ENCODE results near the gene RFC2. TPM values are rescaled to one million over a fixed set of nuclear protein-coding genes. Genes with fewer than 3 reads are reported as not detected.

Gene RFC2
- total RNA-seq, 4 donors from 2014 or later: 12.5 to 37.9 (median 22.4) TPM

DNA sequence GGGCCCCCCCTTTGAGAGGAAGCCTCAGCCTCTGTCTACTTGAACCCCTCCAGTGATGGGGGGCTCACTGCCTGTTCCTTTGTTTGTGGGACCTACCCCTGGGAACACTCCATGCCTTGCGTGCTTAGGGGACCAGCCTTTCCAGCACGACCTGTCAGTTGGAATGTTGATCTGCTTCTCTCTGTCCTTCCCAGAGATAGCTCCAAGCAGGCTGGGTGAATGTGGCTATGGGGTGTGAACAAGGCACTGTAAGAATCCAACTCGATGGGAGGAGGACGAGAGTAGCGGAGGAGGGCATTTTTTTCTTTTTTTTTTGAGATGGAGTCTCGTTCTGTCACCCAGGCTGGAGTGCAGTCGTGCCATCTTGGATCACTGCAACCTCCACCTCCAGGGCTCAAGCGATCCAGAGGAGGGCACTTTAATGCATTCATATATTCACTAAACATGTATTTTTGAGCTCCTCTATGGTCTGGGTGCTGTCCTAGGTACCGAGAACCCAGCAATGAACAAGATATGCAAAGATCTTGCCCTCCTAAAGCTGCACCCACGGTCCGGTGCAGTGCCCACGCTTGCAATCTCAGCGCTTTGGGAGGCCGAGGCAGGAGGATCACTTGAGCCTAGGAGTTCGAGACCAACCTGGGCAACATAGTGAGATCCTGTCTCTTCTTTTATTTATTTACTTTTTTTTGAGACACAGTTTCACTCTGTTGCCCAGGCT, 43.5 kb upstream of the RFC2 start:
- Histone ChIP-seq H3K4me3 (no peak overlapping the region), H3K9me3 (no peaks in the 10 kb centered on the region), H3K4me1 (peaks cover 0 to 39% (median 17%) of the 10 kb centered on the region in 3 donors), H3K27me3 (no peaks in the 10 kb centered on the region), H3K27ac (no peak overlapping the region), H3K36me3 (no peaks in the 10 kb centered on the region)
- DNase-seq: no peak
- intact Hi-C loops (cut with DNase I): no loop called here
- TF ChIP-seq, protein P1, sequence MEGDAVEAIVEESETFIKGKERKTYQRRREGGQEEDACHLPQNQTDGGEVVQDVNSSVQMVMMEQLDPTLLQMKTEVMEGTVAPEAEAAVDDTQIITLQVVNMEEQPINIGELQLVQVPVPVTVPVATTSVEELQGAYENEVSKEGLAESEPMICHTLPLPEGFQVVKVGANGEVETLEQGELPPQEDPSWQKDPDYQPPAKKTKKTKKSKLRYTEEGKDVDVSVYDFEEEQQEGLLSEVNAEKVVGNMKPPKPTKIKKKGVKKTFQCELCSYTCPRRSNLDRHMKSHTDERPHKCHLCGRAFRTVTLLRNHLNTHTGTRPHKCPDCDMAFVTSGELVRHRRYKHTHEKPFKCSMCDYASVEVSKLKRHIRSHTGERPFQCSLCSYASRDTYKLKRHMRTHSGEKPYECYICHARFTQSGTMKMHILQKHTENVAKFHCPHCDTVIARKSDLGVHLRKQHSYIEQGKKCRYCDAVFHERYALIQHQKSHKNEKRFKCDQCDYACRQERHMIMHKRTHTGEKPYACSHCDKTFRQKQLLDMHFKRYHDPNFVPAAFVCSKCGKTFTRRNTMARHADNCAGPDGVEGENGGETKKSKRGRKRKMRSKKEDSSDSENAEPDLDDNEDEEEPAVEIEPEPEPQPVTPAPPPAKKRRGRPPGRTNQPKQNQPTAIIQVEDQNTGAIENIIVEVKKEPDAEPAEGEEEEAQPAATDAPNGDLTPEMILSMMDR (IDR thresholded peaks at IDR 0.05): no peak
- no peak for TF ChIP-seq POLR2A (IDR thresholded peaks at IDR 0.05)
- 83 to 88% methylated on average over 13 to 14 of the region's 15 CpGs for WGBS, 2 donors

DNA sequence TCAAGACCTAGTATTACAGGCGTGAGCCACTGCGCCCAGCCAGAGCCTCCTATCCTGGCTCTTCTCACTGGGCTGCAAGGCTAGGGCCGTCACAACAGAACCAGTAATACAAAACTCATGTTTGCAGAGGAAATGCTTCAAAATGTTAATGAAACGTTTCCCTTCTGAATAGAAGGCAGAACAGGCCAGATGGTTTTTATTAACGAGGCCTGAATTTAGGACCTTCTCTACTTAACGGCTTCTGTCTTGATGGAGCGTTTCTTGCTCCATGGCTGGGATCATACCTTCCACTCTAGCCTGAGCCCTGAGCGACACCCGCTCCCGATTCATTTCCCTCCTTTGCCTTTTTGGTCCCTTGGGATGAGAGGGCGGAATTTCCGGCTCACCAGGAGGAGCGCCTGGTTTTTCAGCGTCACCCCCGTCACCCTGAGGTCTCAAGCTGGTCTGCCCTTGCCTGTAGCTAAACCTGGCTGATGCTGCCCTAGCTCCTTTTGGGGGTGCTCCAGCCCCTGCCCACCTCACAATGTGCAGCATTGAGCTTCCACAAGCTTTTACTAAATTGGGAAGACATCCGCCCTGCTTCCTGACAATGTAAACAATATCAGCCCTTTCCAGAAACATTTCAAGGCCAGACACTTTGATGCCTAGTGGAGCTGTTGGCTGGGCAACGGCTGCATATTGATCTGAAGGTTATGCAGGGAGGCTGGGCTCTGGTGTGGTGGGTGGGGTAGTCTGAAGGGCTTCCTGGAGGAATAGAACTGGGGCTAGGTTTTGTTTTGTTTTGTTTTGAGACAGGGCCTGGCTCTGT, 40.2 kb upstream of the RFC2 start:
- no peak for TF ChIP-seq POLR2A (IDR thresholded peaks at IDR 0.05)
- TF ChIP-seq, protein P1 (IDR thresholded peaks at IDR 0.05): no peak
- Histone ChIP-seq H3K27ac (peak overlapping the region; percentile 29 to 58 (median 53)), H3K36me3 (no peaks in the 10 kb centered on the region), H3K9me3 (no peaks in the 10 kb centered on the region), H3K27me3 (peaks cover 0 to 11% (median 0%) of the 10 kb centered on the region in 4 donors), H3K4me3 (peak overlapping the region in 1 of 4 donors; percentile 12), H3K4me1 (peaks cover 18 to 68% (median 28%) of the 10 kb centered on the region in 3 donors)
- 56 to 73% methylated on average over 13 to 16 of the region's 17 CpGs for WGBS, 2 donors
- intact Hi-C loops (cut with DNase I): no loop called here
- no peak for DNase-seq

DNA sequence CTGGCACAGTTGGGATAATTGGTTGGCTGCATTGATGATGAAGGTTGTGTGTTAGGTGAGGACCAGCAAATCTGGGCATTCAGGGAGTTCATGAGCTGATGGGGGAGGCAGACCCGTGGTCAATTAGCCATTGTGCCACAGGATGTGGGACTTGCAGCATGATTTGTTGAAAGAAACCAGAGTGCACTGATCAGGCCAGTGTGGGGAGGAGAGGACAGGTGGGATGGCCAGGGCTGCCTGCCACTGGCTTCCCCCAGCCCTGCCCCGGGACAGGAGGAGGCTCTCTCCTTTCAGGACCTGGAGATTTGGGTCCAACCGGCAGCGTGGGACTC, 39.3 kb upstream of the RFC2 start:
- Histone ChIP-seq H3K4me3 (peak overlapping the region in 1 of 4 donors; percentile 45), H3K27me3 (peaks cover 0 to 11% (median 0%) of the 10 kb centered on the region in 4 donors), H3K4me1 (peaks cover 23 to 70% (median 32%) of the 10 kb centered on the region in 3 donors), H3K27ac (peak overlapping the region in 3 of 4 donors; percentile 55 to 60 (median 58)), H3K9me3 (no peaks in the 10 kb centered on the region), H3K36me3 (no peaks in the 10 kb centered on the region)
- TF ChIP-seq, protein P1 (IDR thresholded peaks at IDR 0.05): no peak
- no peak for TF ChIP-seq POLR2A (IDR thresholded peaks at IDR 0.05)
- 47 to 75% methylated on average over 4 of the region's 4 CpGs for WGBS, 2 donors
- intact Hi-C loops (cut with DNase I): no loop called here
- no peak for DNase-seq

DNA sequence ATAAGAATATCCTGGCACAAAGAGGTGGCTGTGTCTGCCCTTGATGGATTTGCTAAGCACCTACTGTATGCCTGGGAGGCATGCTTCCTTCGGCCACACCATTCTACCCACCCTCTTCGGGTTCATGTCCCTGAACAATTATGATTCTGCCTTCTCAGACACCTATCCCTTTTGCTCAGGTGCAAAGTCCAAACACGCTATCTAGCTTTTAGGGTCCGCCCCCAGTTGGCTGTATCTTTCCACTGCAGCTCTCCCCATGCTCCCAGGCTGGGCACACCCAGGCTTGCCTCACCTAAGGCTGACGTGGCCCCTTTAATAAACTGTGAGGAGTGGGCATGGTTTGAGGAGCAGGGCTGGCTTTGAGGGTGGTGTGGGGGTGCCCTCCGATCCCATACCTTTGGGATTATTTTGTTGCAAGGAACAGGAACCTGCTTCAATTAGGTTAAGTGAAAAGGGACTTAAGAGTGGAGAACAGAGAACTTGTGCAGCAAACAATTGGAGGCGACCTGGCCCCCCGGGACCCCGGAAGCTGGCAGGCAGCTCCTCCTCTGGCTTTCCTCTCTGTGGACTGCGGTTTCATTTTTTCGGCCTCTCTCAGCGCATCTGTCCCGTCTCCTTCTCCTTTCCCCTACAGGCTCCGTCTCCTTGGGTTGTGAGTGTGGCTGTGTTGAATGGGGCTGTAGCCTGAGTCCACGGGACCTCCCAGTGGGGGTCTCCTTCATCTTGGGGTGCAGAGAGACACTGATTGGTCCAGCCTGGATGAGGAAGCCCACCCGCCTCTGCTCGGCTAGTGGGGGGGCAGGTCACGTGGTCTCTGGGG, 38.8 kb upstream of the RFC2 start:
- H3K27me3 ChIP-seq: peaks cover 0 to 11% (median 0%) of the 10 kb centered on the region in 4 donors
- intact Hi-C loops (cut with DNase I): no loop called here
- peaks cover 26 to 74% (median 38%) of the 10 kb centered on the region in 3 donors for H3K4me1 ChIP-seq
- DNase-seq: no peak
- no peaks in the 10 kb centered on the region for H3K9me3 ChIP-seq
- WGBS, 2 donors: 41 to 60% methylated on average over 11 to 16 of the region's 18 CpGs
- peak overlapping the region in 1 of 4 donors; percentile 45 for H3K4me3 ChIP-seq
- H3K27ac ChIP-seq: peak overlapping the region in 3 of 4 donors; percentile 55 to 60 (median 58)
- H3K36me3 ChIP-seq: no peaks in the 10 kb centered on the region
- TF ChIP-seq, protein P1 (IDR thresholded peaks at IDR 0.05): peak in 1 of 6 experiments; percentile 10
- no peak for TF ChIP-seq POLR2A (IDR thresholded peaks at IDR 0.05)
